ENCODE data around the gene DUS2. TPM values are rescaled to one million over a fixed set of nuclear protein-coding genes. Genes with fewer than 3 reads are reported as not detected.

The DUS2 gene
- total and polyA plus RNA-seq, 4 donors, result 6.9 to 10.7 (median 7.9) TPM

Small RNA genes lying within 50 kb of the gene (small RNA-seq; reads per million reads assigned to genes)
- gene RF00019 (not detected), gene RNU6-359P (not detected)

Other genes with a start within 250 kb of the DUS2 start
- 10 to 100 TPM in 1 of 2 donors, 1 to 10 TPM in 1; 9.8 to 12.8 TPM for gene RANBP10, start 216.7 kb upstream of the DUS2 start, total RNA-seq
- 10 to 100 TPM; 14.9 to 15.5 TPM for gene RANBP10, start 216.7 kb upstream of the DUS2 start, polyA plus RNA-seq
- under 1 TPM; 0.09 to 0.75 TPM for gene TSNAXIP1, start 216.4 kb upstream of the DUS2 start, total RNA-seq
- 1 to 10 TPM in 1 of 2 donors, under 1 TPM in 1; 0.62 to 1.5 TPM for gene TSNAXIP1, start 216.4 kb upstream of the DUS2 start, polyA plus RNA-seq
- 10 to 100 TPM; 14.1 to 19.7 TPM for gene THAP11, start 181.0 kb upstream of the DUS2 start, total RNA-seq
- 1 to 10 TPM; 6.7 to 9.5 TPM for gene THAP11, start 181.0 kb upstream of the DUS2 start, polyA plus RNA-seq
- gene NUTF2, start 176.4 kb upstream of the DUS2 start, total RNA-seq, result 10 to 100 TPM; 27.4 to 69.5 TPM
- gene NUTF2, start 176.4 kb upstream of the DUS2 start, polyA plus RNA-seq, result 10 to 100 TPM; 51.0 to 58.7 TPM
- 10 to 100 TPM; 15.9 to 22.7 TPM for gene CENPT, start 175.6 kb upstream of the DUS2 start, total RNA-seq
- gene CENPT, start 175.6 kb upstream of the DUS2 start, polyA plus RNA-seq, result 10 to 100 TPM; 11.4 to 26.9 TPM
- 10 to 100 TPM; 22.9 to 26.8 TPM for gene EDC4, start 150.2 kb upstream of the DUS2 start, total RNA-seq
- 10 to 100 TPM; 17.7 to 20.3 TPM for gene EDC4, start 150.2 kb upstream of the DUS2 start, polyA plus RNA-seq
- gene NRN1L, start 138.4 kb upstream of the DUS2 start, total RNA-seq, result under 1 TPM; 0.14 to 0.33 TPM
- under 1 TPM; 0.23 to 0.24 TPM for gene NRN1L, start 138.4 kb upstream of the DUS2 start, polyA plus RNA-seq
- 10 to 100 TPM; 14.0 to 23.8 TPM for gene PSKH1, start 130.0 kb upstream of the DUS2 start, total RNA-seq
- gene PSKH1, start 130.0 kb upstream of the DUS2 start, polyA plus RNA-seq, result 10 to 100 TPM in 1 of 2 donors, 1 to 10 TPM in 1; 8.3 to 13.7 TPM
- gene CTRL, start 91.4 kb upstream of the DUS2 start, total RNA-seq, result under 1 TPM; 0.09 to 0.50 TPM
- gene CTRL, start 91.4 kb upstream of the DUS2 start, polyA plus RNA-seq, result 1 to 10 TPM in 1 of 2 donors, under 1 TPM in 1; 0.09 to 5.0 TPM
- gene PSMB10, start 86.4 kb upstream of the DUS2 start, total RNA-seq, result 10 to 100 TPM; 24.8 to 36.3 TPM
- 10 to 100 TPM; 28.4 to 48.2 TPM for gene PSMB10, start 86.4 kb upstream of the DUS2 start, polyA plus RNA-seq
- 10 to 100 TPM; 45.7 to 87.3 TPM for gene LCAT, start 79.2 kb upstream of the DUS2 start, total RNA-seq
- 100 to 1,000 TPM; 140 to 201 TPM for gene LCAT, start 79.2 kb upstream of the DUS2 start, polyA plus RNA-seq
- gene SLC12A4, start 54.6 kb upstream of the DUS2 start, total RNA-seq, result 10 to 100 TPM; 20.0 to 37.3 TPM
- 10 to 100 TPM in 1 of 2 donors, 1 to 10 TPM in 1; 8.0 to 14.1 TPM for gene SLC12A4, start 54.6 kb upstream of the DUS2 start, polyA plus RNA-seq
- gene DPEP3, start 42.8 kb upstream of the DUS2 start, total RNA-seq, result under 1 TPM; 0.08 to 0.37 TPM
- gene DPEP3, start 42.8 kb upstream of the DUS2 start, polyA plus RNA-seq, result under 1 TPM in 1 of 2 donors, not detected in 1; 0.22 TPM
- 1 to 10 TPM; 1.9 to 2.4 TPM for gene DPEP2, start 23.8 kb upstream of the DUS2 start, total RNA-seq
- gene DPEP2, start 23.8 kb upstream of the DUS2 start, polyA plus RNA-seq, result 1 to 10 TPM; 1.4 to 1.9 TPM
- not detected for gene DPEP2NB, start 7.4 kb upstream of the DUS2 start, total RNA-seq
- not detected for gene DPEP2NB, start 7.4 kb upstream of the DUS2 start, polyA plus RNA-seq
- gene DDX28, start 52 bp upstream of the DUS2 start, total RNA-seq, result 1 to 10 TPM; 7.6 to 8.4 TPM
- gene DDX28, start 52 bp upstream of the DUS2 start, polyA plus RNA-seq, result 10 to 100 TPM in 1 of 2 donors, 1 to 10 TPM in 1; 8.4 to 11.6 TPM
- 10 to 100 TPM; 20.9 to 21.2 TPM for gene NFATC3, start 62.1 kb downstream of the DUS2 start, total RNA-seq
- gene NFATC3, start 62.1 kb downstream of the DUS2 start, polyA plus RNA-seq, result 10 to 100 TPM in 1 of 2 donors, 1 to 10 TPM in 1; 9.7 to 12.6 TPM
- gene ESRP2, start 212.8 kb downstream of the DUS2 start, total RNA-seq, result 10 to 100 TPM; 21.0 to 84.8 TPM
- gene ESRP2, start 212.8 kb downstream of the DUS2 start, polyA plus RNA-seq, result 10 to 100 TPM; 41.6 to 49.8 TPM
- 10 to 100 TPM; 16.2 to 19.8 TPM for gene PLA2G15, start 222.1 kb downstream of the DUS2 start, total RNA-seq
- 10 to 100 TPM in 1 of 2 donors, 1 to 10 TPM in 1; 4.5 to 13.9 TPM for gene PLA2G15, start 222.1 kb downstream of the DUS2 start, polyA plus RNA-seq
- gene SLC7A6, start 241.2 kb downstream of the DUS2 start, total RNA-seq, result 1 to 10 TPM; 2.5 to 4.9 TPM
- 1 to 10 TPM; 1.2 to 1.3 TPM for gene SLC7A6, start 241.2 kb downstream of the DUS2 start, polyA plus RNA-seq